Activated CD4-positive, alpha-beta T cell treated with anti-CD3 and anti-CD28 coated beads, Interleukin-2, amount 50 U/mL, for 4 hours (primary cell): ENCODE data around the gene HMGB2.

Experiments used
- DNase-seq, 2 experiments: peaks; one replicate each; pipeline ENCODE4 v3.0.0-alpha.2; 2020

Gene HMGB2

GRCh38 chr4:173334085-173334890 lies at the start of gene HMGB2:
HMGB2 (minus strand) TSS chr4:173334358; CDS start chr4:173333649, 709 bp downstream.
- DNase-seq, result peak; percentile 100

DNA sequence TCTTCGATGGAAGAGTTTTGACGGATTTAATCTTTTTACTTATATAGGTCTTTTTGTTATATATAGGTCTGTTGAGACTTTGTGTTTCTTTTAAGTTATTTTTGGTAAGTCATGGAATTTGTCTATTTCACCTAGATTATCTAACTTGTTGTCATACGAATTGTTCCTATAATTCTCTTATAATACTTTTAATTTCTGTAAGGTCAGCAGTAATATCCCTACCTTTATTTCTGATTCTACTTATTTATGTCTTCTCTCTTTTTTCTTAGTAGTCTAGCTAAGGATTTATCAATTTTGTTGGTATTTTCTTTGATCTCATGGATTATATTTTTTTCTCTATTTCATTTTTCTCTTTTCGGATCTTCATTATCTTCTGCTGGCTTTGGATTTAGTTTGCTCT lies 48.2 kb upstream of the HMGB2 start:
- no peak for DNase-seq

DNA sequence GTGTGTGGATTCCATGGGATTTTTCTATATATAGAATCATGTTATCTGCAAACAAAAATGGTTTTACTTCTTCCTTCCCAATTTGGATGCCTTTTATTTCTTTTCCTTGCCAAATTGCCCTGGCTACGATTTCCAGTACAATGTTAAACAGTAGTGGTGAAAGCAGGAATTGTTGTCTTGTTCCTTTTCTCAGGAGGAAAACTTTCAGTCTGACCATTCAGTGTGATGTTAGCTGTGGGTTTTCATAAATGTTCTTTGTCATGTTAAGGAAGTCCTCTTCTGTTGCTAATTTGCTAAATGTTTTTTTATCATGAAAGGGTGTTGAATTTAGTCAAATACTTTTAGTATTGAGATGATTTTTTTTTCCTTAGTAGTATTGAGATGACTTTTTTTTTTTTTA lies 47.5 kb upstream of the HMGB2 start:
- DNase-seq, result no peak

- no peak for DNase-seq
These were observed 46.8 kb upstream of the HMGB2 start for GRCh38 chr4:173380987-173381386.

DNA sequence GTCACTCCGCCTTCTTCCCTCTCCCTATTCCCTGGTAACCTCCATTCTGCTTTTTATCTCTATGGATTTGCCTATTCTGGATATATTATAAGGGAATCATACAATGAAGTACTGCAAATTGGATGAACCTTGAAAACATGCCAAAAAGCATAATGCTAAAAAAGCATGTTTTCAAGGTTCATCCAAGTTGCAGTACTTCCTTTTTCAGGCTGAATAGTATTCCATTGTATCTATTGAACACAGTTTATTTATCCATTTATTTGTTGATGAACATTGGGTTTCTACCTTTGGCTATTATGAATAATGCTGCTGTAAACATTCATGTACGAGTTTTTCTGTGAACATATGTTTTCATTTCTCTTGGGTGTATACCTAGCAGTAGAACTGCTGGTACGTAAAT lies 45.8 kb upstream of the HMGB2 start:
- no peak for DNase-seq

DNA sequence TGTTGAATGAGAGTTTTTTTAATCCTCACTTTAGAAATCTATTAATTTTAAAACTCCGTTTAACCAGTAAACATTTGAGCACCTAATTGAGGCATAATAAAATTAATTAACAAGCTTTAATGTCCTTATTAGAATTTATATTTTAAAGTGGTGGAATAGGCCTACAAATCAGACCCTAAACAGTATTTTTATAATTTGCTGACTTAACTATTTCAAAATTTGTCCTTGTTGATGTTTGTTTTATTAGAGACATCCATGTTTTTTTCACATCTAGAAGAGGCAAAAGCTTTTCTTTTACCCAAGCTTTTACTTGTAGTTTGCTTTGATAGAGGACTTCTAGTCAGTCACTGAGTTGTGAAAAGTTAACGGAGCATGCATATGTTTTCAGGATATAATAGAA lies 40.4 kb upstream of the HMGB2 start:
- DNase-seq, result no peak

DNA sequence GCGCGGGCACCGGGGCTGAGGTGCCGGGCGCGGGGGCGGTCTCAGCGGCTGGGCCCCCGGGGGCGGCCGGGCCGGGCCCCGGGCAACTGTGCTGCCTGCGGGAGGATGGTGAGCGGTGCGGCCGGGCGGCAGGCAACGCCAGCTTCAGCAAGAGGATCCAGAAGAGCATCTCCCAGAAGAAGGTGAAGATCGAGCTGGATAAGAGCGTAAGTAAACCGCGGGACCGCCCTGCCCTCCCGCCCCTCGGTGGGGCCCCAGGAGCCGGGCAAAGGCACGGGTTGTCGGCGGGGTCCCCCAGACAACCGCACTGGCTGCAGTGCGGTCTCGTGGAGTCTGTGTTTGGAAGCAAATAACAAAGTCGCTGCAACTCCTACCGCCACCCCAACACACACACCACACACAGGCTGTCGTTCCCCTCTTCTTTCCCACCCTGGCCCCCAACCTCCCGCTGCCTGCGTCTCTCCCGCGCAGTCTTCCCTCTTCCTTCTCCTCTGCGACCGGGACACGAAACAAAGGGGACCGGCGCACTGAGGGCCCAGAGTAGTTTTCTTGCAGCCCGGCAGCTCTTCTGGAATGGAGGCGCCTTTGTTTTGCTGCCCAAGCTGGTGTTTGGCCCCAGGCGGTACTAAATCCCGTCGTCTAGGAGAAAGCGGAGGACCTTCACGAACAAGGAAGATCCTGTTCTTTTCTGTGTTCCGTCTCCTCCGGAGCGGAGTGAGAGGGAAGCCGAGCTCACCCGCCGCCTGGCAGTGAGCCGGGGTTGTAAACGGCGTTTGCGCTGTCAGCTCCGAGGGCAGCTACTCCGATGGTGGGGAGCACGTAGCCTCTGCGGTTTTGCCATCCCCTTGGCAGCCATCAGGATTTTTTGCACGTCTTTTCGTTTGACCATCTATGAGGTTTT lies 37.4 kb upstream of the HMGB2 start:
- DNase-seq, result peak; percentile 7 to 20

- peak; percentile 98 for DNase-seq
These were observed 36.5 kb upstream of the HMGB2 start, which contains the start of gene SAP30 for GRCh38 chr4:173370477-173371291. SAP30 (plus strand) TSS chr4:173370954; CDS start chr4:173371183, 229 bp downstream.

DNA sequence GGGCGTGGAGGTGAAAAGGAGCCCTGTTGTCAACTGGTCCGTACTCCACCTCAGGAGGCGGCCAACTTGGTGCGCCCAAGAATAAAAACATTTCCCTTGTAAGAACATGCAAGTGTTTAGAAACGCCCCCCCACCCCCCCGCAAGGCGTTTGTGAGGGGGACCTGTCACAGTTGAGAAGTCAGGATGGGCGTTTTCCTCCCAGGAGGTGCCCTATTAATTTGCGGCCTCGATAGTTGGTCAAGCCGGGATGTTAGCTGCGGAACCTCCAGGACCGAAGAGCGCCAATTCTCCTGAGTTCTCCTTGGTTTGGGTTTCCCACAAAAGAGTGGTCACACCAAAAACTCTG lies 35.9 kb upstream of the HMGB2 start:
- peak; percentile 50 to 51 for DNase-seq

DNA sequence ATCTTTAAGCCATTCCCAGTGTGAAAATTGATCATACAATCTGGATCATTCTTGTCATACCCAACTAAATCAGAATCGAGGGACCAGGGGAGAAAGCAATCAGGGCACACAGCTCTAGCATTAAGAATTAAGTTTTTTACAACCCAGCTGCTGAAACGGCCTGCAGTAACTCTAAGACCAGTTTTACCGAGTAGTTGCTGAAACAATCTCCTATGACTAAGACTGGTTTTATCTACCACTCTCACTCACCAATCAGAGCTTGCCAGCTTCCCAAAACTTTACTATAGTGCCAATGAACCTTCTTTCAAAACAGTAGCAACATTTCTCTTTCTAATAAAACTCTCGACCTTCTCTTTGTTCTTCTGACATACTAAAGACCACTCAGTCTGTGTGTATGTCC lies 33.8 kb upstream of the HMGB2 start:
- no peak for DNase-seq

- DNase-seq, result no peak
These were observed 33.1 kb upstream of the HMGB2 start for GRCh38 chr4:173367285-173367684.

DNA sequence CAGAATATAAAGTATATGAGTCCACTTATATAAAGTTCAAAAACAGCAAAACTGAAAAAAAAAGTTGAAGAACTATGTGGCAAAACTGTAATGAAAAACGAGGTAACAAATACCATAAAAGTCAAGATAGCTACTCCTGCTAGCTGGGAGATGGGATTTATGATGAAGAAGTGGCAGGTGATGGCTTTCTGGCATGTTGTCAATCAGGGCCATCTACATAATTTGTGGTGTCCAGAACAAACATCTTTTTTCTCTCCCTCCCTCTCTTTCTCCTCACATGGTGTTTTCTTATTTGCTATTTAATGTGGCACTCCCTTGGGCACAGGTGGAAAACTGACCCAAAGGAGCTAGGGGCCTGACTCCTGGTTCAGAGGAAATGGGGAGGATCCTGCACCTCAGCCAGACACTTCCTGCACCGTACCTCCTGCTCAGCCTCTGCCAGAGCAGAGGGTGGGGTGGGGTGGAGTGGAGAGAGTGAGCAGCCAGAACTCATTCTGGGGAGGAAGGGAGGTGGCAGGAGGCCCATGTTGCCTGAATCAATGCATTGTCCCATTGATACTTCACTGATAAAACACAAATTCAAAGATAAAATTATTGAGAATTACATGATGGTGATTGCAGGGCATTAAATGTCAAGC lies 31.3 kb upstream of the HMGB2 start:
- no peak for DNase-seq

DNA sequence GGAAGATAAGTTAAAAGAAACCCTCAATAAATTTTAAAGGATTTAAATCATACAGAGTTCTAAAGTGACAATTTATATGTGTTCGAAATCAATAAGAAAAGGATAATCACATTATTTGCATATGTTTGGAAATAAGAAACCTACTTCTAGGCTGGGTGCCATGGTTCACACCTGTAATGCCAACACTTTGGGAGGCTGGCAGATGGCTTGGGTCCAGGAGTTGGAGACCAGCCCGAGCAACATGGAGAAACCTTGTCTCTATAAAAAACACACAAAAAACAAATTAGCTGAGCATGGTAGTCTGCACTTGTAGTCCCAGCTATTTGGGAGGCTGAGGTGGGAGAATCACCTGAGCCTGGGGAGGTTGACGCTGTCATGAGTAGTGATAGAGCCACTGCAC lies 28.5 kb upstream of the HMGB2 start:
- DNase-seq, result no peak

GRCh38 chr4:173360587-173361221 lies 26.5 kb upstream of the HMGB2 start:
- no peak for DNase-seq

- DNase-seq, result no peak
These were observed 23.8 kb upstream of the HMGB2 start for GRCh38 chr4:173357939-173358338.

DNA sequence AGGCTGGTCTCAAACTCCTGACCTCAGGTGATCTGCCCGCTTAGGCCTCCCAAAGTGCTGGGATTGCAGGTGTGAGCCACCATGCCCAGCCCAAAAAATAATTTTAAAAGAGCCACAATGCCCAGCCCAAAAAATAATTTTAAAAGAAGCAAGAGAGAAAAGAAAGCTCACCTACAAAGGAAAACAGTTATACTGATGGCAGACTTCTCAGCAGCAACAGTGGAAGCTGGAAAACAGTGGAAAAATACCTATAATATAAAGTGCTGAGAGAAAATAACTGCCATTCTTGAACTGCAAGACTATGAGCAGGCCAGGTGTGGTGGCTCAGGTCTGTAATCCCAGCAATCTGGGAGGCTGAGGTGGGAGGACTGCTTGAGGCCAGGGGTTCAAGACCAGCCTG lies 13.3 kb upstream of the HMGB2 start:
- DNase-seq, result no peak

DNA sequence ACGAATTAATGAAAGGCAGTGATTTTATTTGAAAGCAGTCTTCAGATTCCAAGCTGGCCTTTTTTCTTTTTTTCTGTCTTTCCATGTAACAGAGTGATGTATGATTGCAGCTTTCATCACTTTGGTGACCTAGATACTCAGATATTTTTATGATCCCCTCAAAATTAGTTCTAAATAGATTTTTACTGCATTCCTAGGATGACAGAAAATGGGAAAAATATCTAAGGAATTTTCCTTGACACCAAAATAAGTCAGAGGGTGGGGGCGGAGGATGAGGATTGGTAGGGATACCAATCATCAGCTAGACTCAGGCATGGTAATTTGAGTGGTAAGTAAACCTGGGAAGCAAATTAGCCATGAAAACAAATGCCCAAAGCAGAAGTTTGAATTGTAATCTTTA lies 11.9 kb upstream of the HMGB2 start:
- no peak for DNase-seq

- no peak for DNase-seq
These were observed 11.5 kb upstream of the HMGB2 start for GRCh38 chr4:173345648-173346047.

- DNase-seq, result no peak
These were observed 9.8 kb upstream of the HMGB2 start for GRCh38 chr4:173343832-173344397.

DNA sequence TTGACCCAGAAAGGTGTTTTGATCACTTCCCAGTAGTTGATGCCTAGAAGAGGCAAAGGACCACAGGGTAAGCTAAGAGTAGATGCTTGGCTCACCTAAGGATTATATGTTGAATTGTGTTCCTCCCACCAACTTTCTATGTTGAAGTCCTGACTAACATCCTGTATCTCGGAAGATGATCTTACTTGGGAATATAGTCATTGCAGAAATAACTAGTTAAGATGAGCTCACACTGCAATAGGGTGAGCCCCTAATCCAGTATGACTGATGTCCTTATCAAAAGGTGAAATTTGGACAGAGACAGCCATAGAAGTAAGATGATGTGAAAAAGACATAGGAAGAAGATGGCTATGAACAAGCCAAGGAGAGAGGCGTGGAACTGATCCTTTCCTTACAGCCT lies 3.3 kb upstream of the HMGB2 start:
- no peak for DNase-seq

DNA sequence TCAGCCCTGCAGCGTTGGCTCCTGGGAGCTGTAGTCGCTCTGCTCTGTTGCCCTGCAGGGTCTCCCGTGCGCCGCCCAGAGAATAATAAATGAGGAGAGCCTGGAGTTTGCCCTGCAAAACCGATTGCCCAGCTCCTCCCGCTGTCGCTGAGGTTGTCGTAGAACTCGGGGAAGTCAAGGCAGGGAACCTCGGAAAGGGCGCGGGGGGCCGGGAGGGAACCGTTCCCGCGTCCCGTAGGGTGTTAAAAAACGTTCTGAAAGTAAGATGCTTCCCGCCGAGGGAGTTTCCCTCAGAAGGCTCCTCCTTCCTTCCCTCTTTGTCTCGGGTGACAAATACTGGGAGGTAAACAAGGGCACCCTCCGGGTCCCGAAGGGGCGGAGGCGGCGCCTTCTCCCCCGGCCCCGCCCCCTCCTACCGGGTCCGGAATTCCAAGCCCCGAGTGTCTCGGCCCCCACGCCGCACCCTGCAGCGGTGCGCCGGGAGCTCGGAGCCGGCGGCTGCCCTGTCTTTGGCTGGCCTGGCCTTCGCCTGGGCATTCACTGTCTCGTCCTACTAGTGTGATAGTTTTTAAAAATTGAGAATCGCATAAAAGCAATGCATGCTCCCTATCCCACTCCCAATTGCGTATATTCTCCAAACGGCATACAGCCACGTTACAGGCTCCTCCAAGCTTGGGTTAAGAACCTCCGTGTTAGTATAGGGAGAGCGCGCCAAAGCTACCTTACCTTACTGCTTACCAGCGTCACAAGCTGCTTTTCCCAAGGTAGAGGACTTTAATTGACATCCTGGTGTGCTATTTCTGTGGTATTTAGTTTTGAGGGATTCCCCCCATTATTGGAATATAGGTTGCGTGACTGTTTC lies 964 bp upstream of the HMGB2 start:
- no peak for DNase-seq
